MM.1S (cell line): ENCODE data around the gene HINFP.

ENCODE experiments used
- DNase-seq: peaks from one replicate; pipeline ENCODE4 v3.0.0-alpha.2; 2015
- H2AFZ ChIP-seq: fragments of 300-600 bp; sonication (generic); 2 replicates; pipeline ENCODE4 v1.6.0; 2016; ENCODE audit warnings: antibody characterized with exemption, low read length
- H3F3A ChIP-seq: fragments of 300-600 bp; sonication (generic); 2 replicates; pipeline ENCODE4 v1.6.1; 2016; ENCODE audit warnings: mild to moderate bottlenecking, antibody characterized with exemption, low read length, moderate library complexity, mixed read lengths; ENCODE audit not compliant: insufficient read depth
- H3K27ac ChIP-seq: fragments of 300-600 bp; sonication (generic); 2 replicates; pipeline ENCODE4 v1.5.1; 2016; ENCODE audit warnings: mild to moderate bottlenecking, low read length
- H3K27me3 ChIP-seq: fragments of 300-600 bp; sonication (generic); replicated peaks from 2 replicates; pipeline ENCODE4 v1.6.0; 2016; ENCODE audit warnings: low read length; ENCODE audit not compliant: insufficient read depth
- H3K36me3 ChIP-seq: fragments of 300-600 bp; sonication (generic); replicated peaks from 2 replicates; pipeline ENCODE4 v1.6.1; 2016; ENCODE audit warnings: mild to moderate bottlenecking, low read length, mixed read lengths; ENCODE audit not compliant: insufficient read depth
- H3K4me1 ChIP-seq: fragments of 300-600 bp; sonication (generic); 2 replicates; pipeline ENCODE4 v1.6.1; 2016; ENCODE audit warnings: low read length, mixed read lengths
- H3K4me2 ChIP-seq: fragments of 300-600 bp; sonication (generic); 2 replicates; pipeline ENCODE4 v1.6.0; 2016; ENCODE audit warnings: low read depth, low read length
- H3K4me3 ChIP-seq: fragments of 300-600 bp; sonication (generic); 2 replicates; pipeline ENCODE4 v1.5.1; 2016; ENCODE audit warnings: low read length, mixed read lengths
- H3K79me2 ChIP-seq: fragments of 300-600 bp; sonication (generic); 2 replicates; pipeline ENCODE4 v1.6.1; 2016; ENCODE audit warnings: mixed run types, low read length, mixed read lengths
- H3K9ac ChIP-seq: fragments of 300-600 bp; sonication (generic); 2 replicates; pipeline ENCODE4 v1.6.1; 2016; ENCODE audit warnings: low read length, mixed read lengths
- H3K9me2 ChIP-seq: fragments of 300-600 bp; sonication (generic); replicated peaks from 2 replicates; pipeline ENCODE4 v1.6.1; 2016; ENCODE audit warnings: mild to moderate bottlenecking, low read length, mixed read lengths; ENCODE audit not compliant: insufficient read depth
- H3K9me3 ChIP-seq: fragments of 300-600 bp; sonication (generic); replicated peaks from 2 replicates; pipeline ENCODE4 v1.6.1; 2016; ENCODE audit warnings: mild to moderate bottlenecking, low read length, mixed read lengths; ENCODE audit not compliant: insufficient read depth
- H4K20me1 ChIP-seq: fragments of 300-600 bp; sonication (generic); 2 replicates; pipeline ENCODE4 v1.6.1; 2016; ENCODE audit warnings: mild to moderate bottlenecking, low read length, moderate library complexity, mixed read lengths; ENCODE audit not compliant: insufficient read depth
- CTCF ChIP-seq: fragments of 300-600 bp; sonication (generic); IDR thresholded peaks from 2 replicates; pipeline ENCODE4 v1.5.1; 2016; ENCODE audit warnings: antibody characterized with exemption, low read length, mixed read lengths
- EZH2 ChIP-seq: fragments of 300-600 bp; sonication (generic); optimal IDR thresholded peaks from 2 replicates; pipeline ENCODE3; 2017; ENCODE audit warnings: low read depth, mild to moderate bottlenecking, antibody characterized with exemption, low read length, mixed read lengths
- EZH2phosphoT487 ChIP-seq: fragments of 300-600 bp; sonication (generic); IDR thresholded peaks from 2 replicates; pipeline ENCODE4 v1.6.1; 2018; ENCODE audit warnings: antibody characterized with exemption, low read length

The HINFP gene

GRCh38 chr11:119108146-119108856 is 13.1 kb upstream of the HINFP start:
- Histone ChIP-seq H3K79me2 (peaks cover 50% of the 10 kb centered on the region), H3K9me2 (no peaks in the 10 kb centered on the region), H3K27me3 (no peaks in the 10 kb centered on the region), H3K27ac (peak overlapping the region; percentile 75; the same call in 1 of the 2 replicates), H3K4me1 (peaks cover 29% of the 10 kb centered on the region), H3K9me3 (no peaks in the 10 kb centered on the region), H3K4me3 (peak overlapping the region; percentile 84), H4K20me1 (no peaks in the 10 kb centered on the region), H3K9ac (peak overlapping the region; percentile 89), H2AFZ (peak overlapping the region; percentile 62), H3K36me3 (0 out of 2 replicates have a peak, but pooled peaks cover 5% of the 10 kb centered on the region), H3K4me2 (peak overlapping the region; percentile 98), H3F3A (peaks cover 21% of the 10 kb centered on the region)
- peak; percentile 72 for DNase-seq
- TF ChIP-seq CTCF: no peak
- TF ChIP-seq EZH2: no peak
- TF ChIP-seq EZH2phosphoT487: no peak

GRCh38 chr11:119108857-119109221 is 12.5 kb upstream of the HINFP start:
- peak overlapping the region; percentile 84 for H3K4me3 ChIP-seq

GRCh38 chr11:119109843-119110242 is 11.5 kb upstream of the HINFP start:
- H4K20me1 ChIP-seq: no peaks in the 10 kb centered on the region
- TF ChIP-seq EZH2phosphoT487: no peak
- TF ChIP-seq EZH2: no peak
- TF ChIP-seq CTCF: no peak
- no peaks in the 10 kb centered on the region for H3K9me2 ChIP-seq
- peaks cover 21% of the 10 kb centered on the region for H3F3A ChIP-seq
- H3K27ac ChIP-seq: no peak overlapping the region
- no peaks in the 10 kb centered on the region for H3K9me3 ChIP-seq
- H3K9ac ChIP-seq: no peak overlapping the region
- no peak for DNase-seq
- no peak overlapping the region for H2AFZ ChIP-seq
- no peak overlapping the region for H3K4me3 ChIP-seq
- H3K27me3 ChIP-seq: no peaks in the 10 kb centered on the region
- no peak overlapping the region for H3K4me2 ChIP-seq
- H3K36me3 ChIP-seq: peaks cover 9% of the 10 kb centered on the region; the same call in 1 of the 2 replicates
- peaks cover 42% of the 10 kb centered on the region for H3K79me2 ChIP-seq
- H3K4me1 ChIP-seq: peaks cover 26% of the 10 kb centered on the region

More at GRCh38 chr11:119108857-119109221, 12.5 kb upstream of the HINFP start:
- Histone ChIP-seq H3K27ac (peak overlapping the region; percentile 75; the same call in 1 of the 2 replicates), H3K4me2 (peak overlapping the region; percentile 98), H3K36me3 (0 out of 2 replicates have a peak, but pooled peaks cover 5% of the 10 kb centered on the region), H3K9ac (no peak overlapping the region; the same call in 1 of the 2 replicates), H2AFZ (no peak overlapping the region), H3K27me3 (no peaks in the 10 kb centered on the region), H3K4me1 (peaks cover 26% of the 10 kb centered on the region), H3K9me2 (no peaks in the 10 kb centered on the region), H4K20me1 (no peaks in the 10 kb centered on the region), H3K9me3 (no peaks in the 10 kb centered on the region), H3F3A (peaks cover 21% of the 10 kb centered on the region), H3K79me2 (peaks cover 44% of the 10 kb centered on the region)
- TF ChIP-seq CTCF: no peak
- no peak for TF ChIP-seq EZH2
- no peak for TF ChIP-seq EZH2phosphoT487
- DNase-seq: no peak
